ENCODE results near the gene MOCS2.

Gene MOCS2

DNA sequence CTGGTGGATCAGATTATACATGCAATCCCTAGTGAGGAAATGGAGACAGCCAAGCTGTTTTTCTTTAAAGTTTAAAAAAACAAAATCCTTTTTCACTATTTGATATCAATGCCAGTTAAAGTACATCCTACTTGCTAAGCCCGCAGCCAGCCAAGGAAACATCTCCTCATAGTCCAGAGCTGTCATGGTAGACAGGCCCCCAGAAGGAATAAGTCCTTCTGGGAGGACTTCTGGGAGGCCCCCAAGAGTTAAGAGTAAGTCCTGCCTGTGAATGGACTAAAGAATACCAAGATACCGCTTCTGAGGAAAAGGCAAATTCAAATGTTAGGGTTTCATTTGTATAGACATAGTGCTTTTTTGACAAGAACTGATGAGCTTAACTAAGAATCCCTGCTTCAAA, 38.3 kb downstream of the MOCS2 start:
- TF ChIP-seq, protein P1, sequence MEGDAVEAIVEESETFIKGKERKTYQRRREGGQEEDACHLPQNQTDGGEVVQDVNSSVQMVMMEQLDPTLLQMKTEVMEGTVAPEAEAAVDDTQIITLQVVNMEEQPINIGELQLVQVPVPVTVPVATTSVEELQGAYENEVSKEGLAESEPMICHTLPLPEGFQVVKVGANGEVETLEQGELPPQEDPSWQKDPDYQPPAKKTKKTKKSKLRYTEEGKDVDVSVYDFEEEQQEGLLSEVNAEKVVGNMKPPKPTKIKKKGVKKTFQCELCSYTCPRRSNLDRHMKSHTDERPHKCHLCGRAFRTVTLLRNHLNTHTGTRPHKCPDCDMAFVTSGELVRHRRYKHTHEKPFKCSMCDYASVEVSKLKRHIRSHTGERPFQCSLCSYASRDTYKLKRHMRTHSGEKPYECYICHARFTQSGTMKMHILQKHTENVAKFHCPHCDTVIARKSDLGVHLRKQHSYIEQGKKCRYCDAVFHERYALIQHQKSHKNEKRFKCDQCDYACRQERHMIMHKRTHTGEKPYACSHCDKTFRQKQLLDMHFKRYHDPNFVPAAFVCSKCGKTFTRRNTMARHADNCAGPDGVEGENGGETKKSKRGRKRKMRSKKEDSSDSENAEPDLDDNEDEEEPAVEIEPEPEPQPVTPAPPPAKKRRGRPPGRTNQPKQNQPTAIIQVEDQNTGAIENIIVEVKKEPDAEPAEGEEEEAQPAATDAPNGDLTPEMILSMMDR (IDR thresholded peaks at IDR 0.05; ENCODE audit: insufficient read depth, low read length, poor library complexity, severe bottlenecking) = no peak
- no peak for TF ChIP-seq EZH2phosphoT487 (conservative IDR thresholded peaks at IDR 0.05; ENCODE audit: low read length)

GRCh38 chr5:53069626-53070025, 39.9 kb downstream of the MOCS2 start:
- Histone ChIP-seq H3K9ac (ENCODE audit: low read length) (no peak overlapping the region), H3K27me3 (ENCODE audit: low read length) (no peaks in the 10 kb centered on the region), H3K4me3 (ENCODE audit: insufficient read depth, low read length, poor library complexity, severe bottlenecking) (no peak overlapping the region), H2AFZ (ENCODE audit: low read depth, low read length, severe bottlenecking) (no peak overlapping the region), H3K79me2 (ENCODE audit: insufficient read depth, low read length) (no peaks in the 10 kb centered on the region), H3F3A (ENCODE audit: insufficient read depth) (no peaks in the 10 kb centered on the region), H3K9me2 (replicated peaks; ENCODE audit: insufficient read depth, low read length) (no peaks in the 10 kb centered on the region; the same call in 1 of the 2 replicates), H3K36me3 (ENCODE audit: low read length) (no peaks in the 10 kb centered on the region), H3K4me2 (ENCODE audit: low read depth, low read length, poor library complexity, severe bottlenecking) (no peak overlapping the region), H4K20me1 (ENCODE audit: low read depth, low read length) (no peaks in the 10 kb centered on the region), H3K9me3 (ENCODE audit: insufficient read depth, low read length) (no peaks in the 10 kb centered on the region), H3K27ac (ENCODE audit: low read depth, low read length) (no peak overlapping the region)
- TF ChIP-seq EZH2phosphoT487 (conservative IDR thresholded peaks at IDR 0.05; ENCODE audit: low read length) = no peak
- TF ChIP-seq, protein P1 (IDR thresholded peaks at IDR 0.05; ENCODE audit: insufficient read depth, low read length, poor library complexity, severe bottlenecking) = no peak

More for the DNA sequence above, 38.3 kb downstream of the MOCS2 start:
- Histone ChIP-seq H3K27me3 (ENCODE audit: low read length) (no peaks in the 10 kb centered on the region), H3K79me2 (ENCODE audit: insufficient read depth, low read length) (no peaks in the 10 kb centered on the region), H3K9ac (ENCODE audit: low read length) (no peak overlapping the region), H2AFZ (ENCODE audit: low read depth, low read length, severe bottlenecking) (no peak overlapping the region), H3K27ac (ENCODE audit: low read depth, low read length) (no peak overlapping the region), H3K4me3 (ENCODE audit: insufficient read depth, low read length, poor library complexity, severe bottlenecking) (no peak overlapping the region), H4K20me1 (ENCODE audit: low read depth, low read length) (no peaks in the 10 kb centered on the region), H3F3A (ENCODE audit: insufficient read depth) (no peaks in the 10 kb centered on the region), H3K4me2 (ENCODE audit: low read depth, low read length, poor library complexity, severe bottlenecking) (no peak overlapping the region), H3K9me2 (replicated peaks; ENCODE audit: insufficient read depth, low read length) (no peaks in the 10 kb centered on the region; the same call in 1 of the 2 replicates), H3K9me3 (ENCODE audit: insufficient read depth, low read length) (no peaks in the 10 kb centered on the region), H3K36me3 (ENCODE audit: low read length) (no peaks in the 10 kb centered on the region)

GRCh38 chr5:53068291-53068836, 41.2 kb downstream of the MOCS2 start:
- Histone ChIP-seq H3K27me3 (ENCODE audit: low read length) (no peaks in the 10 kb centered on the region), H3F3A (ENCODE audit: insufficient read depth) (no peaks in the 10 kb centered on the region), H3K4me2 (ENCODE audit: low read depth, low read length, poor library complexity, severe bottlenecking) (no peak overlapping the region), H3K79me2 (ENCODE audit: insufficient read depth, low read length) (no peaks in the 10 kb centered on the region), H3K9ac (ENCODE audit: low read length) (no peak overlapping the region), H3K4me3 (ENCODE audit: insufficient read depth, low read length, poor library complexity, severe bottlenecking) (no peak overlapping the region), H3K9me3 (ENCODE audit: insufficient read depth, low read length) (no peaks in the 10 kb centered on the region), H3K9me2 (replicated peaks; ENCODE audit: insufficient read depth, low read length) (no peaks in the 10 kb centered on the region), H3K36me3 (ENCODE audit: low read length) (no peaks in the 10 kb centered on the region), H3K27ac (ENCODE audit: low read depth, low read length) (no peak overlapping the region), H4K20me1 (ENCODE audit: low read depth, low read length) (no peaks in the 10 kb centered on the region), H2AFZ (ENCODE audit: low read depth, low read length, severe bottlenecking) (no peak overlapping the region)
- TF ChIP-seq EZH2phosphoT487 (conservative IDR thresholded peaks at IDR 0.05; ENCODE audit: low read length) = no peak
- TF ChIP-seq, protein P1 (IDR thresholded peaks at IDR 0.05; ENCODE audit: insufficient read depth, low read length, poor library complexity, severe bottlenecking) = no peak
